Measurements from ENCODE around the gene ATP5PB.

ATP5PB gene

DNA sequence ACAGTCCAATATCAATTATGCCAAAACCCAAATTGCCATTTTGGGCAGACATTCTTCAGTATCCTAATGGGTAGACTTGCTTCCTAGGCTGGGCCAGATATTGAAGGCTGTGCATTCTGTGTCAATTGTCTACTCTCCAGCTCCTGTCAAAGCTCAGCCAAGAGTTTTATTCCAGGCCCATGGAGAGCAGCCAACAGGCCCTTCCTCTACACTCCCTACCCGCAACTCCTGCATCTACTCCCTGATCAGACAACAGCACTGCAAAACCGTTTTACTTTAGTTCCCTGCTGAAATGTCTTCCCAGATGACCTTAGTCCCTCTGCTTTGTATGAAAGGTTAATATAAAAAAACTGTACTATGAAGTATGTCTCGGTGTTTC, 60.7 kb downstream of the ATP5PB start:
- DNase-seq, result peak; percentile 59

DNA sequence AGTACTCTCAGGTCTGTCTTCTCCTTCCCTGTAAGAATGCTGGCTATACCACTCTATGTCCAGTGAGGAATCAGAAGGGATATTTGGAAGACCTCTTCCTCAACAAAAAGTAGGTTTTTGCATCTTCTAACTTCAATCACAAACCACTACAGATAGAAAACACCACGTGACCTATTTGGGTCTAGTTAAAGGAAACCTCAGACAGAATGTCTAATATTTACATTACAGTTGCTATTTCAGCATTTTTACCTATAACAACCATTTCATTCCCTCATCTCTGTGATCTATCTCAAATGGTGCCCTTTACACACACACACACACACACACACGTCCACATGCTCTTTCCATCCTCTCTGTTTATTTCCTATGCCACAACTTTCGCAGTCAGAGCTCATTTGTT, 62.1 kb downstream of the ATP5PB start:
- DNase-seq, result no peak
